ENCODE data around the gene ESYT3.

DNA sequence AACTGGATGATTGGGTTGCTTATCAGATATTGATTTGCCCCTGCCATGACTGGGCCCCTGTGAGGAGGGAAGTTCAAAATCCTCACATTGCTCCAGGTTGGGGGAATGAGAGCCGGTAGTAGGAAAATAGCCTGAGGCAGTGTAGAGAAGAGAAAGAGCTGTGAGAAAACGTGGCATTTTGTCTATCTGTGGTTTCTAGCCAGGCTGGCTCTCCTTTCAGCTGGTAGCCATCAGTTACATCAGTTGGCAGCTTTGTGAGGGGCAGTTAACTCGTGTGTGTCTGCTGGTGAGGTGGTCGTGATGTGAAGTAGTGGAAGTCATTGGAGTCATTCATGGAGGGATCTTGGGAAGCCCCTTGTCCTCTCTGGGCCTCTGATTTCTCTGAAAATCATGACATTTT, 5.2 kb downstream of the ESYT3 start:
- TF ChIP-seq ZFP3 (tag by site-specific recombination; IDR thresholded peaks at IDR 0.05; ENCODE audit: low read depth) (no peak), ZNF175 (tag by site-specific recombination; IDR thresholded peaks at IDR 0.05) (no peak), ZNF777 (tag by site-specific recombination; IDR thresholded peaks at IDR 0.05; ENCODE audit: borderline replicate concordance) (no peak), EGR2 (tag by site-specific recombination; IDR thresholded peaks at IDR 0.05; ENCODE audit: low read depth) (no peak), ZNF571 (tag by site-specific recombination; IDR thresholded peaks at IDR 0.05) (no peak), SETDB1 (IDR thresholded peaks at IDR 0.05; ENCODE audit: insufficient read length, low read length) (no peak)
- TF ChIP-seq, protein P1, sequence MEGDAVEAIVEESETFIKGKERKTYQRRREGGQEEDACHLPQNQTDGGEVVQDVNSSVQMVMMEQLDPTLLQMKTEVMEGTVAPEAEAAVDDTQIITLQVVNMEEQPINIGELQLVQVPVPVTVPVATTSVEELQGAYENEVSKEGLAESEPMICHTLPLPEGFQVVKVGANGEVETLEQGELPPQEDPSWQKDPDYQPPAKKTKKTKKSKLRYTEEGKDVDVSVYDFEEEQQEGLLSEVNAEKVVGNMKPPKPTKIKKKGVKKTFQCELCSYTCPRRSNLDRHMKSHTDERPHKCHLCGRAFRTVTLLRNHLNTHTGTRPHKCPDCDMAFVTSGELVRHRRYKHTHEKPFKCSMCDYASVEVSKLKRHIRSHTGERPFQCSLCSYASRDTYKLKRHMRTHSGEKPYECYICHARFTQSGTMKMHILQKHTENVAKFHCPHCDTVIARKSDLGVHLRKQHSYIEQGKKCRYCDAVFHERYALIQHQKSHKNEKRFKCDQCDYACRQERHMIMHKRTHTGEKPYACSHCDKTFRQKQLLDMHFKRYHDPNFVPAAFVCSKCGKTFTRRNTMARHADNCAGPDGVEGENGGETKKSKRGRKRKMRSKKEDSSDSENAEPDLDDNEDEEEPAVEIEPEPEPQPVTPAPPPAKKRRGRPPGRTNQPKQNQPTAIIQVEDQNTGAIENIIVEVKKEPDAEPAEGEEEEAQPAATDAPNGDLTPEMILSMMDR (tag by site-specific recombination; IDR thresholded peaks at IDR 0.05) = no peak
